Smooth muscle cell (in vitro differentiated cells): ENCODE results near the gene CCDC28A. TPM values are rescaled to one million over a fixed set of nuclear protein-coding genes. Genes with fewer than 3 reads are reported as not detected.

Source experiments
- DNase-seq: peaks from one replicate; lab custom pipeline; 2025; ENCODE audit not compliant: unreplicated experiment; lab: John Stamatoyannopoulos, UW
- H2AFZ ChIP-seq: fragments of 200-600 bp; sonication (generic); 2 replicates; pipeline ENCODE4 v1.6.0; 2016; ENCODE audit warnings: antibody characterized with exemption, low read depth, mild to moderate bottlenecking
- H3F3A ChIP-seq: fragments of 200-600 bp; sonication (generic); 2 replicates; pipeline ENCODE4 v1.6.0; 2017; ENCODE audit warnings: antibody characterized with exemption, low read depth
- H3K27ac ChIP-seq: fragments of 200-600 bp; sonication (generic); 2 replicates; pipeline ENCODE4 v1.5.1; 2016; ENCODE audit warnings: low read depth, mild to moderate bottlenecking
- H3K27me3 ChIP-seq: fragments of 200-600 bp; sonication (generic); 2 replicates; pipeline ENCODE4 v1.6.1; 2016; ENCODE audit warnings: low read depth, mild to moderate bottlenecking
- H3K36me3 ChIP-seq: fragments of 200-600 bp; sonication (generic); 2 replicates; pipeline ENCODE4 v1.5.1; 2016; ENCODE audit warnings: low read depth
- H3K4me1 ChIP-seq: fragments of 200-600 bp; sonication (generic); 2 replicates; pipeline ENCODE4 v1.5.1; 2016; ENCODE audit warnings: low read depth
- H3K4me2 ChIP-seq: fragments of 200-600 bp; sonication (generic); 2 replicates; pipeline ENCODE4 v1.6.0; 2016; ENCODE audit warnings: mild to moderate bottlenecking
- H3K4me3 ChIP-seq: fragments of 200-600 bp; sonication (generic); 2 replicates; pipeline ENCODE4 v1.5.1; 2016; ENCODE audit warnings: mild to moderate bottlenecking
- H3K79me2 ChIP-seq: fragments of 200-600 bp; sonication (generic); 2 replicates; pipeline ENCODE4 v1.6.0; 2016; ENCODE audit warnings: low read depth, mild to moderate bottlenecking
- H3K9ac ChIP-seq: fragments of 200-600 bp; sonication (generic); 2 replicates; pipeline ENCODE4 v1.6.0; 2016; ENCODE audit warnings: low read depth
- H3K9me3 ChIP-seq: fragments of 200-600 bp; sonication (generic); replicated peaks from 2 replicates; pipeline ENCODE4 v1.5.1; 2016; ENCODE audit warnings: low read depth
- H4K20me1 ChIP-seq: fragments of 200-600 bp; sonication (generic); 2 replicates; pipeline ENCODE4 v1.6.0; 2016; ENCODE audit warnings: low read depth
- WGBS: methylation state at CpG from one replicate; pipeline ENCODE4 v1.1.7; 2016; ENCODE audit warnings: low lambda C conversion rate; 5-methylcytosine and 5-hydroxymethylcytosine counted together
- polyA plus RNA-seq: library from polyadenylated mRNA; unstranded; fragments of >200 nt; fragmentation: Nextera tagmentation; extraction: Ambion mirVana; gene quantifications from 2 replicates; pipeline ENCODE4 v1.2.1, GENCODE V29; 2016
- total RNA-seq: library from RNA; depleted of rRNA; stranded (reverse); fragments of >200 nt; gene quantifications from 2 replicates; pipeline ENCODE4 v1.2.3, GENCODE V29; 2014
- TF ChIP-seq, protein P1 (sequence below): fragments of 200-600 bp; sonication (generic); IDR thresholded peaks from 2 replicates; pipeline ENCODE4 v1.5.1; 2017; ENCODE audit warnings: borderline replicate concordance, mild to moderate bottlenecking, antibody characterized with exemption; ENCODE audit not compliant: insufficient read depth, poor library complexity, severe bottlenecking

Gene CCDC28A
- total and polyA plus RNA-seq, 2 experiments from 2014 or later: 9.5 to 12.3 TPM

DNA sequence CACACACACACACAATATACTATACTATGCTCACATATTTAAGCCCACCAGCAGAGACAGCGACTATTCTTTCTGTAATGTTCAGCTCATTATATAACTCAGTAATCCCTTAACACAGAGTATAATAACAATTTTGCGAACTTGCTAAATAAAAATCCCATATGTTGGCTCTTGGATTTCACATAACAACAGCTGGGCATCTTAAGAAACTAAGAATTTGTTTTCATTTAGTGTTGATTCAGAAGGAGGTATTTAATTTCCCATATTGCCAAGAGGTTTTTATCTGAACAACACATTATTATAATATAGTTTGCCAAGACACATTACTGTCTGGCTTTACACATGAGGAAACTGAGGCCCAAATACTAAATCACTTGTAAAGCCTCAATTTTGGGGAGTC lies 29.8 kb downstream of the CCDC28A start:
- Histone ChIP-seq H3K4me1 (no peaks in the 10 kb centered on the region), H3K79me2 (no peaks in the 10 kb centered on the region), H4K20me1 (no peaks in the 10 kb centered on the region), H3F3A (no peaks in the 10 kb centered on the region), H3K4me2 (no peak overlapping the region), H3K27me3 (no peaks in the 10 kb centered on the region), H3K4me3 (no peak overlapping the region), H3K9ac (no peak overlapping the region), H3K9me3 (no peaks in the 10 kb centered on the region), H3K27ac (no peak overlapping the region), H3K36me3 (no peaks in the 10 kb centered on the region), H2AFZ (no peak overlapping the region)
- no peak for DNase-seq
- WGBS: 97% methylated on average over 2 of the region's 2 CpGs
- TF ChIP-seq, protein P1, sequence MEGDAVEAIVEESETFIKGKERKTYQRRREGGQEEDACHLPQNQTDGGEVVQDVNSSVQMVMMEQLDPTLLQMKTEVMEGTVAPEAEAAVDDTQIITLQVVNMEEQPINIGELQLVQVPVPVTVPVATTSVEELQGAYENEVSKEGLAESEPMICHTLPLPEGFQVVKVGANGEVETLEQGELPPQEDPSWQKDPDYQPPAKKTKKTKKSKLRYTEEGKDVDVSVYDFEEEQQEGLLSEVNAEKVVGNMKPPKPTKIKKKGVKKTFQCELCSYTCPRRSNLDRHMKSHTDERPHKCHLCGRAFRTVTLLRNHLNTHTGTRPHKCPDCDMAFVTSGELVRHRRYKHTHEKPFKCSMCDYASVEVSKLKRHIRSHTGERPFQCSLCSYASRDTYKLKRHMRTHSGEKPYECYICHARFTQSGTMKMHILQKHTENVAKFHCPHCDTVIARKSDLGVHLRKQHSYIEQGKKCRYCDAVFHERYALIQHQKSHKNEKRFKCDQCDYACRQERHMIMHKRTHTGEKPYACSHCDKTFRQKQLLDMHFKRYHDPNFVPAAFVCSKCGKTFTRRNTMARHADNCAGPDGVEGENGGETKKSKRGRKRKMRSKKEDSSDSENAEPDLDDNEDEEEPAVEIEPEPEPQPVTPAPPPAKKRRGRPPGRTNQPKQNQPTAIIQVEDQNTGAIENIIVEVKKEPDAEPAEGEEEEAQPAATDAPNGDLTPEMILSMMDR: no peak

DNA sequence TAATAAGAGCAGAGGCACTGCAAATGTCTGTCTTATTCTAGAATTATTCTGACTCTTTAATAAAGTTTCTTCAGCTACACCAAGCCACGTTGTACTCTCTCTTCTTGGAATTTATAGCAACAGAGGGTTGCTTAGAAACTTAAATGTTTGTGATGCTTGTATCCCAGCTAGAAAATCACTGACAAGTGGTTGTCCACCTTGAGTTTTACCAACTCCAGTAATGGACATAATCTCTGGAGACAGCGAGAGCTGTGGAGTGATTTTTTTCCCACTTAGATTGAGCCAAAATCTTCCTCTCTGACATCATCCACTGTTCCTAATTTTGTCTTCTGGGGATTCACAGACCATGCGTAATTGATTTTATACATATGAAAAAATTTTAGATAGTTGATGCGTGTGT lies 30.3 kb downstream of the CCDC28A start:
- no peaks in the 10 kb centered on the region for H3K27me3 ChIP-seq
- H3K4me2 ChIP-seq: no peak overlapping the region
- H3K9ac ChIP-seq: no peak overlapping the region
- H2AFZ ChIP-seq: no peak overlapping the region
- H3F3A ChIP-seq: no peaks in the 10 kb centered on the region
- no peaks in the 10 kb centered on the region for H3K79me2 ChIP-seq
- H3K36me3 ChIP-seq: no peaks in the 10 kb centered on the region
- no peak overlapping the region for H3K4me3 ChIP-seq
- no peaks in the 10 kb centered on the region for H4K20me1 ChIP-seq
- TF ChIP-seq, protein P1: no peak
- H3K4me1 ChIP-seq: no peaks in the 10 kb centered on the region
- H3K9me3 ChIP-seq: no peaks in the 10 kb centered on the region
- no peak overlapping the region for H3K27ac ChIP-seq
- WGBS: 80% methylated on average over 4 of the region's 4 CpGs
- DNase-seq: no peak

DNA sequence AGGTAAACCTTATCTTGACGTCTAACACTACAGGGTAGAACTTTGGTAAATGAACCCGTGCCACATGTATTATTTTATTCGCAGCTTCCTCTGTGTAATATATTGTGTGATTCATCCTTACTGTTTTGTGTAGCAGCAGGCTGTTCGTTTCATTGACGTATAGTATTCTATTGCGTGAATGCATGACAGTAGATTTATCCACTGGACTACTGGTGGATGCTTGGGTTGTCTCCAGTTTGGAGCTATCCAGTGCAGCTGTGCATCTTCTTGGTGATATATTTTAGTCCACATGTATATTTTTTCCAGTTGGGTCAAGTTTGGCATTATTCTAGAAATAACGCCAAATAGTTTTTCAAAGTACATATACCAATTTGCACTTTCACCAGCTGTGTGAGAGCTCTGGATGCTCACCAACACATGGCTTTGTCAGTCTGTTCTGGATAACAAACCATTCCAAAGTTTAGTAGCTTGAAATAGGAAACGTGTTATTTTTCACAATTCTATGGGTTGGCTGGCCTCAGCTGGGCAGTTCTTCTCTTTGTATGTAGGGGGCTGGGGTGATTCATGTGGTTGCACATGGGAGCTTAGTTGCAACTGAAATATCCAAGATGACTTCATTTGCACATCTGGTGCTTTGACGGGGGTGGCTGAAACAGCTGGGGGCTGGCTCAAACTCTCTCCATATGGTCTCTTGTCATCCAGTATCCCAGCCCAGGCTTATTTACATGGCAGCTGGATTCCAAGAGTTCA lies 31.6 kb downstream of the CCDC28A start:
- TF ChIP-seq, protein P1: no peak
- 81% methylated on average over 9 of the region's 9 CpGs for WGBS

DNA sequence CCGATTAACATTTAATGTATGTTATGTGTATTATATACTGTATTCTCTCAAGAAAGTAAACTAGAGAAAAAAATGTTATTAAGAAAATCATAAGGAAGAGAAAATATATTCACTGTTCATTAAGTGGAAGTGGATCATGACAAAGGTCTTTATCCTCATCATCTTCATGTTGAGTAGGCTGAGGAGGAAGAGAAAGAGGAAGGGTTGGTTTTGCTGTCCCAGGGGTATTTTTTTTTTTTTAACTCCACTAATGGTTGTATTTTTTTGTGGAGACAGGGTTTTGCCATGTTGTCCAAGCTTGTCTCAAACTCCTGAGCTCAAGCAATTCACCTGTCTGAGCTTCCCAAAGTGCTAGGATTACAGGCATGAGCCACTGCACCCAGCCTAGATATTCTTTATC lies 33.3 kb downstream of the CCDC28A start:
- no peak for DNase-seq
- H2AFZ ChIP-seq: no peak overlapping the region
- H4K20me1 ChIP-seq: no peaks in the 10 kb centered on the region
- H3K27me3 ChIP-seq: no peaks in the 10 kb centered on the region
- H3K79me2 ChIP-seq: no peaks in the 10 kb centered on the region
- H3K9me3 ChIP-seq: no peaks in the 10 kb centered on the region
- TF ChIP-seq, protein P1: no peak
- H3K4me3 ChIP-seq: no peak overlapping the region
- no peak overlapping the region for H3K4me2 ChIP-seq
- H3K36me3 ChIP-seq: no peaks in the 10 kb centered on the region
- H3K4me1 ChIP-seq: no peaks in the 10 kb centered on the region
- 100% methylated on average over 1 of the region's 1 CpG for WGBS
- H3K27ac ChIP-seq: no peak overlapping the region
- H3K9ac ChIP-seq: no peak overlapping the region
- H3F3A ChIP-seq: no peaks in the 10 kb centered on the region

More for the DNA sequence above, 31.6 kb downstream of the CCDC28A start:
- Histone ChIP-seq H3K79me2 (no peaks in the 10 kb centered on the region), H4K20me1 (no peaks in the 10 kb centered on the region), H3K9me3 (no peaks in the 10 kb centered on the region), H3K27ac (no peak overlapping the region), H3K27me3 (no peaks in the 10 kb centered on the region), H3K9ac (no peak overlapping the region), H3K4me1 (no peaks in the 10 kb centered on the region), H3K4me2 (no peak overlapping the region), H3K36me3 (no peaks in the 10 kb centered on the region), H3F3A (no peaks in the 10 kb centered on the region), H3K4me3 (no peak overlapping the region), H2AFZ (no peak overlapping the region)
- no peak for DNase-seq
